ENCODE measurements around the gene DOCK1. TPM values are rescaled to one million over a fixed set of nuclear protein-coding genes. Genes with fewer than 3 reads are reported as not detected.

Gene DOCK1
- polyA plus RNA-seq, 4 donors = 59.0 to 73.2 (median 68.0) TPM

- no peak for DNase-seq (ENCODE audit: low read depth in 4 of 4, low spot score in 3 of 4)
Observed at GRCh38 chr10:126997801-126998590, 92.8 kb downstream of the DOCK1 start.

DNA sequence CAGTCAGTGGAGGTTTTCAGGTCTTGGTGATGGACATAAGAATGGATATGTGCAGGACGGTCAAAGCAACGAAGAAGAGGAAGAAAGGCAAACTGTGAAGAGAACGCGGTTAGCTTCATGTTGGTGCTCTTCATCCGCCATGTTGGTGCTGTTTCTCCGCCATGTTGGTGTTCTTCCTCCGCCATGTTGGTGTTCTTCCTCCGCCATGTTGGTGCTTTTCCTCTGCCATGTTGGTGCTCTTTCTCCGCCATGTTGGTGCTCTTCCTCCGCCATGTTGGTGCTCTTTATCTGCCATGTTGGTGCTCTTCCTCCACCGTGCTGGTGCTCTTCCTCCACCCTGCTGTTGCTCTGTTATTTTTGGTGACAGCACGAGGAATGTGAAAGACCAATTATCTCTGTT is 95.4 kb downstream of the DOCK1 start:
- no peak for DNase-seq (ENCODE audit: low read depth in 4 of 4, low spot score in 3 of 4)

DNA sequence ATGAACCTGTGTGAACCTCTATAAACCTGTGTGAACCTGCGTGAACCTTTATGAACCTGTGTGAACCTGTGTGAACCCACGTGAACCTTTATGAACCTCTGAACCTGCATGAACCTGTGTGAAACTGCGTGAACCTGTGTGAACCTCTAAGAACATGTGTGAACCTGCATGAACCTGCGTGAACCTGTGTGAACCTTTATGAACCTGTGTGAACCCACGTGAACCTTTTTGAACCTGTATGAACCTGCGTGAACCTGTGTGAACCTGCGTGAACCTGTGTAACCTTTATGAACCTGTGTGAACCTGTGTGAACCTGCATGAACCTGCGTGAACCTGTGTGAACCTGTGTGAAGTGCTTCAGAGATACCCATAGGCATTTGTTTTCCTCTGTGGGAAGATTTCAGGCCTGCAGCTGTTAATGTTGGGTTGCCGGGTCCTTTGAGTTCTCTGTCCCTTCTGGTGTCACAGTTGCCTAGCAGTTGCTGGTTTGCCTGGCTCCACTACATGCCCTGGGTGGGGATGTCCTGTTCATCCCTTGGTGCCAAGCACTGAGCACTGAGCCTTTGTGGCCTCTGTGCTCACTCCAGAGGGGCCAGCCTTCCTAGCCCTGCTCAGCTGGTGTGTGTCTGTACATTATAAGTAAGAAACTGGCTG is 97.9 kb downstream of the DOCK1 start:
- DNase-seq (ENCODE audit: low read depth in 4 of 4, low spot score in 3 of 4) = no peak

GRCh38 chr10:127006453-127006852 is 101.2 kb downstream of the DOCK1 start:
- DNase-seq (ENCODE audit: low read depth in 4 of 4, low spot score in 3 of 4) = no peak

GRCh38 chr10:127009366-127009765 is 104.1 kb downstream of the DOCK1 start:
- DNase-seq (ENCODE audit: low read depth in 4 of 4, low spot score in 3 of 4) = no peak

- DNase-seq (ENCODE audit: low read depth in 4 of 4, low spot score in 3 of 4) = no peak
Observed at GRCh38 chr10:127011174-127011573, 105.9 kb downstream of the DOCK1 start.

DNA sequence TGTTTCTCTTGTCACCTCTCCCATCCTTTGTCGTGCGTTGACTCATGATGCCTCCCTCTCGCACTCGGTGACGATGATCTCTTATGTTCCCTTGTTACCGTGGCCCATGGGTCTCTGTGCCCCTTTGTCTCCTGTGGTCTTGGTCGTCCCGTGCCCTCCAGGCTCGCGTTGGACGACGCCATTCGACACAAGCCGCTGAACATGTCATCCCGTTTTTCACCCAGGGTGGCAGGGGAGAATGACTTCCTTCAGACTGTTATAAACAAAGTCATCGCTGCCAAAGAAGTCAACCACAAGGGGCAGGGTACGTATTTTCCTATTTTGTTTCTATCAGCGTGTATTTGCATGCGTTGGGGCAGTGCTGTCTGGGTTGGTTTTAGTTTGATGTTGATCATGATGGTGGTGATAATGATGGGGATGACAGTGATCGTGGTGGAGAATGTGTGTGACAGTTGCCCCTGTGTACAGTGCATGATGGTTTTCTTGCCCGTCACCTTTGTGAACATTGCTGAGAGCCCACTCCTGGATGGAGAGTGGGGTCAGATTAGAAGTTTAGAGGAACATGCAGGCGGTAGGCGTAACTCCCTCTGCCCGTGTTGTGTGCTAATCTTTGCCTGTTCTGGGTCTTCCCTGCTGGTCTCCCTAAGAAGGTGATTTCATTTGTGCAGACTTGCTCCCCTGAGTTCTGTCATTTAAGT is 107.0 kb downstream of the DOCK1 start:
- DNase-seq (ENCODE audit: low read depth in 4 of 4, low spot score in 3 of 4) = no peak

- peak in 3 of 4 donors; percentile 18 to 39 (median 37) for DNase-seq (ENCODE audit: low read depth in 4 of 4, low spot score in 3 of 4)
Observed at GRCh38 chr10:127012769-127013152, 107.5 kb downstream of the DOCK1 start.

- peak in 3 of 4 donors; percentile 12 to 33 (median 27) for DNase-seq (ENCODE audit: low read depth in 4 of 4, low spot score in 3 of 4)
Observed at GRCh38 chr10:127013211-127013656, 108.0 kb downstream of the DOCK1 start.

DNA sequence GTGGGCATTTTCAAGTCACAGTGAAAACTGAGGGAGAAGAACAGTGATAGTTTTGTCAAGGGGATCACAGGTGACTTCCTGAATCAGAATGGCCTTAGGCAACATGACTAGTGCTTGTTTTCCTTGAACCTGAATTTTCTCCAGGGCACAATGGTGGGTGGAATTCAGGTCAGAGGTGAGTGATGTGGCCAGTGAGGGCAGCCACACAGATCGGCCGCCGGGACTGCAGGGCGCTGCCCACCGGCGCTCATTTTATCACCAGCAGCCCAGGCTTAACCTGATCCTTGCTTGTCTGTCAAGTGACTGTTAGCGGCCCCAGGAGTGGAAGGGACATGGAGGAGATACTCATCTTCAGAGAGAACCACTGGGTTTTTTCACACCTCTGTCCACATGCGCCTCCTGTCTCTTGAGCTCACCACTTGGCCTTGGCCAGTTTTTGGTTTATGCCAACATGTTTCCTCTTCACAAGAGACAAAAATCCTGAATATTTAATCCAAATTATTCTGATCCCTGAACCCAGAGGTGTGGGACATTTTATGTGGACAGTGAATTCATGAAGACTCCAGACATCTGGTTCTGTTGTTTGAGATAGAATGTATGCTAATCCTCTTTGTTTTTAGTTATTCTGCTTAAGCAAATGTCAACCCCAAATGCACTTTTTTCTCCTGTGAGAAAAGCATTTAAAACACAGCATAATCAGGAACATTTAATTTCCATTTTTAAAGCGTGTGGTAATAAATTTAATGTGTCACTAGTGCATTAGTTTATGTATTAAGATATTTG is 108.7 kb downstream of the DOCK1 start:
- no peak for DNase-seq (ENCODE audit: low read depth in 4 of 4, low spot score in 3 of 4)

DNA sequence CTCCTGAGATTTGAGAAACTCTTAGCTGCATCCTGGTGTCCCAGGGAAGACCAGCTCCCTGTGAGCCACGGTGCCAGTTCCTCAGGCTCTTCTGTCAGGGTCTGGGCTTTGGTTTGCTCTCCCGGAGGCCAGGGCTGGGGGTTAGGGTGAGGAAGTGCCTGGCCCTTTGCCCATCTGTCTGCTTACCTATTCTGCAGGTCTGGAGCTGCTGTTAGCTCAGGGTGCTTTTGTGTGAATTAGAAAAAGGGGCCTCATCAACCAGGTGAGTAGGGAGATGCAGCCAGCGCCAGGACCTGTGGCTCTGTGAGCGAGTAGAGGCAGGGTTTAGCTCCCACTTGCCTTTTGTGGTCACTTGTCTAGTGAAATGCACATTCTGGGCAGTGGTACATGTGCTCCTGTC is 109.4 kb downstream of the DOCK1 start:
- DNase-seq (ENCODE audit: low read depth in 4 of 4, low spot score in 3 of 4) = no peak

DNA sequence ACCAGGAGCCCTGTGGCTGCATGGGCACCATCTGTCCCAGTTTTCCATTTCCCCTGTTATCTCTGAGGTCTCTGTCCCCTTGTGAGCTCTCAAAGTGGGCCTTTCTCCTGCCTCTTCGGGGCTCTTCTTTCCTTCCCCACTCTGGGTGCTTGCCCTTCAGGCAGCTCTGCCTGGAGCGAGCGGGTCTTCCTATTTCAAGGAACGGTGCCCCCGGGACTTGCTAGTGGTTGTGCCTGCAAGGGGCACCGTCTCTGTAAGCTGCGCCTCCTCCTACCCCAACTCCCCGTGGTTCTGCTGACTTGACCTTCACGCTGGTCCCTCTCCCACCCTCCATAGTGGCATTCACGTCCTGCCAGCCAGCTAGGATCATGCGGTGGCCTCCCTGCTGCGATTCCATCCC is 110.1 kb downstream of the DOCK1 start:
- no peak for DNase-seq (ENCODE audit: low read depth in 4 of 4, low spot score in 3 of 4)

DNA sequence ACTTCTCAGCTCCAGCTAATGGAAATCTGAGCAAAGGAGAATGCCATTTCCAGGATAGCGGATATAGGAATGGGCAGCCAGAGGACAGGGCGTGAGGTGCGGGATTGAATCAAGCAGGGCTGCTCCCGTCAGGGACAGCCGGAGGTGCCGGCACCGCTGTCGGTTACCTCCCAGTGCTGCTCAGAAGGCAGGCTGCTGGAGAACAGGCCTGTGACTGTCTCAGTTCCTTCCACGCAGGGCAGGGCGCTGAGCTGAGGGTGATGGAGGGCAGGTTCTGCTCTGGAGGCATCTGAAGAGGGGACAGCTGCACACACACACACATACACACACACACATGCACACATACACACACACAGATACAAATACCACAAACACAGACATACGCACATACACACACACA is 111.1 kb downstream of the DOCK1 start:
- DNase-seq (ENCODE audit: low read depth in 4 of 4, low spot score in 3 of 4) = no peak

DNA sequence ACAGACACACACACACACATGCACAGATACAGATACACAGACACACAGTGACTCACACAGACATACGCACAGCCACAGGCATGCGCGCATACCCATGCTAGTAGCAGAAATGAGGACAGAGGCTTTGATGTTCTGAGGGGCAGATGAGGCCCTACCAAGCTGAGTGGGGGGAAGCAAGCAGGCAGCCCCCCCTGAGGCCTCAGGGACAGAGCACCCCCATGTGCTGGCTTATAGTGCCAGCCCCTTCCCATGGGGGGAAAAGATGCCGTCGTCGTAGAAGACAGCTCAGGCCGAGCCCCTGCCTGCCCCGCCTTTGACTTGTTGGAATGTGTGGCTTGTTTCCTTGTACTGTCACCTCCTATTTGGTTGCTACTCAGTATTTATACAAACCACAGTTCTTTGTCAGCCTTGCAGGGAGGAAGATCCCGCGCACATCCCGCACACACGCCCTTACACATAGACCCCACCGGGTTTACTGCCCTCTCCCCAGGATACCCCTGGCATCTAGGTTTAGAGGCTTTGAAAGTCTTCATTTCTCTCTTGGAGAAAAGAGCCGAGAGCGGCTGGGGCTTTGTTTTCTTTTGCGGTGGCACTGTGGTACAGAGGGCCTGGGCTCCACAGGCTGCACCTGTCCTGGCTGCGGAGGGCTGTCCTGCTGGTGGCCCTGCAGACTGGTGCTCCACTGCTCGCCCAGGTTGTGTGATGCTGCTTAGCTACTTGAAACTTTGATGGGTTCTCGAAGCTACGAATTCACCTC is 112.5 kb downstream of the DOCK1 start:
- no peak for DNase-seq (ENCODE audit: low read depth in 4 of 4, low spot score in 3 of 4)

DNA sequence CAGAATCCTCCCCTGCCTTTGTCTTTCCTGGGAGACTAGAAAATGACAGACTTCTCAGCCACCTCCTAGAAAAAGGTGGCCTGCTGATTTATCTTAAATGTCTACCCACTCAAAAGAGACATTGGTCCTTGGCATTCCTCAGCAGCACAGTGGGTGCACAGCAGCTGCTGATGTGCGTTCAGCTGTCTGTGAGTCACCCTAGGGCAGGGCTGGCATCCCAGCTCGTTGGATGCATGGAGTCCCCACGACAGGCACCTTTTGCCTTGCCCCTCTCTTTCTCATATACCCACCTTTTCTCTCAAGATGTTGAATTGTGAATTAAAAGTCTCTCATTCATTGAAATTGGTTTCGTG is 113.0 kb downstream of the DOCK1 start:
- no peak for DNase-seq (ENCODE audit: low read depth in 4 of 4, low spot score in 3 of 4)

GRCh38 chr10:127018766-127019165 is 113.5 kb downstream of the DOCK1 start:
- DNase-seq (ENCODE audit: low read depth in 4 of 4, low spot score in 3 of 4) = no peak

DNA sequence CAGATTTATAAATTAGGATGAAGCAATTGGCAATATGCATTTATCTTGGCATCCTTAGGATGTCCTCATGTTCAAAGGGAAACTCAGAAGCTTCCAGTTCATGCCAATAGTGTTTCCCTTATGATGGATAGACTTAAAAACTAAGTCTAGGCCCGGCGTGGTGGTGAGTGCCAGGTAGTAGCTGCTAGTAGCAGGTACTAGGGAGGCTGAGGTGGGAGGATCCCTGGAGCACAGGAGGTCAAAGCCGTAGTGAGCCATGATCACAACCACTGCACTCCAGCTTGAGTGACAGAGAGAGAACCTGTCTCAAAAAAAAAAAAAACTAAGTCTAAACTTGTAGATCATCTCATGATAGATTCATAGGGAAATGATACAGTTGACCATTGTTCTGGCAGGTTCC is 115.0 kb downstream of the DOCK1 start:
- no peak for DNase-seq (ENCODE audit: low read depth in 4 of 4, low spot score in 3 of 4)

DNA sequence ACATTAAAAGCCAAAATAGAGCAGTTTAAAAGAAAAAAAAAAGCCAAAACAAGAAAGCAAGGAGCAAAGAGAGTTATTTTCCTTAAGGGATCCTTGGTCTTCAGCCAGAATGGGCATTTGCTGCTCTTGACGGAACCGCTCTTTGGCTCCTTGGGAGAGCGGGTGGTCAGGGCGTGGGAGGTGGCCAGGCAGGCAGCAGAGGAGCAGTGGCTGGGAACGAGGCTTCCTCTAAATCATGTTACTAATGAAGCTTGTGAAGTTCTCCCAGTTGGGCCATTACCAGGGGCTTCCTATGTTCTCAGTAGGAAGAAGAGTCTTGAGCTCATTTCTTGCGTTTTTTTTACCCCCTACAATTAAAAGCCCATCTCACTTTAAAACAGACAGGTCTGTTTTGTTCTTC is 116.6 kb downstream of the DOCK1 start:
- no peak for DNase-seq (ENCODE audit: low read depth in 4 of 4, low spot score in 3 of 4)

DNA sequence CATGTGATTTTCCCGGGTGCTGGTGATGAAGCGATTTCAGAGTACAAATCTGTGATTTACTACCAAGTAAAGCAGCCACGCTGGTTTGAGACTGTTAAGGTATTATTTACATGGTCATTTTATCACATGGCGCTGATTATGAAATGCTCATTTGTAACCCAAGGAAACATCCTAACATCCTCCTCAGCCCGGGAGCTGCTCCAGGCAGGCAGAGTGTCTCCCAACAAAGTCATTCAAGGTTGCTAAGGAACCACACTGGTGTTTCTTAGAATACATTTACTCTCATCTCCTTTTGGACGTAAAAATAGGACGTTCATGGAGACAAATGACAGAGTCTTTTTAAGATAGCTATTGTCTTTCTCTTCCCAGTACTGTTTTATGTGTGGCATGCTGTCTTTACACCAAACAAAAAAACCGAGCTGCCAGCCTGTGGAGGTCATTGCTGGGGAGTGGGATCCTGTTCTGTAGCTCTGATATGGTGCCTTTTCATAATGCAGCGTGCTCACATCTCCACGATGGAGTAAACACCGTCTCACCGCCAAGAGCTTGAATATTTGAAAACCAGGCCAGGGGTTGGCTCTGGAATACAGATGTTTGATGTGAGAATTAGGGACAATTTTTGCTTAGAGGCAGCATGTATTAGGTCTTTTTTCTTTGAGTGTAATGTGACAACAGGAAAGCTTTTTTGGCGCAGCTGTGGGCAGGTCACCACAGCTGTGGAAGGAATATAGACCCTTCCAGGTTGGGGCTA is 119.6 kb downstream of the DOCK1 start:
- DNase-seq (ENCODE audit: low read depth in 4 of 4, low spot score in 3 of 4) = no peak
